ENCODE measurements around the gene LCNL1. TPM values are rescaled to one million over a fixed set of nuclear protein-coding genes. Genes with fewer than 3 reads are reported as not detected.

The LCNL1 gene
- total RNA-seq, 2 donors from 2014 or later, result 0.11 TPM; not detected in 1

GRCh38 chr9:137009938-137010732, 27.3 kb downstream of the LCNL1 start:
- Mint-ChIP-seq H3K4me3 (no peak overlapping the region), H3K9me3 (no peaks in the 10 kb centered on the region), H3K4me1 (no peaks in the 10 kb centered on the region), H3K36me3 (ENCODE audit: low read depth) (peaks cover 8% of the 10 kb centered on the region), H3K27me3 (no peaks in the 10 kb centered on the region), H3K27ac (no peak overlapping the region)
- ATAC-seq (replicated peaks), result no peak

DNA sequence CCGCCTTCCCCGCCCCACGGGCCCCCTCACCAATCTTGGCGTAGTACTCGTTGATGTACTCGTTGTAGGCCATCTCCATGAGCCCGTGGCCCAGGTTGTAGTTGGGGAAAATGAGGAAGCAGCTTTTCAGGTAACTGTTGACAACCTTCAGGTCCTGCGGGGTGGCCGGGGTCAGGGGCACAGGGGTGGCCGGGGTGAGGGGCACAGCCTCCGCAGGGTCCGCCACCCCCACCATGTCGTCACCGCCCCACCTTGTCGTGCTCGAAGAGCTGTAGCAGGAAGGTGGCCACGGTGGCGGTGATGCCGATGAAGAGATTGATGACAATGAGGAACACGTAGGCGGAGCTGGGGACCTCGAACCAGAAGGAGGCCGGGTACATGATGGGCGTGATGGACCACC, 28.4 kb downstream of the LCNL1 start:
- Mint-ChIP-seq H3K9me3 (no peaks in the 10 kb centered on the region), H3K27me3 (no peaks in the 10 kb centered on the region), H3K4me3 (no peak overlapping the region), H3K27ac (no peak overlapping the region), H3K4me1 (no peaks in the 10 kb centered on the region), H3K36me3 (ENCODE audit: low read depth) (peaks cover 8% of the 10 kb centered on the region)
- ATAC-seq (replicated peaks), result no peak

GRCh38 chr9:137011907-137012675, 29.3 kb downstream of the LCNL1 start:
- no peaks in the 10 kb centered on the region for H3K9me3 Mint-ChIP-seq
- H3K4me3 Mint-ChIP-seq, result no peak overlapping the region
- no peaks in the 10 kb centered on the region for H3K4me1 Mint-ChIP-seq
- H3K27ac Mint-ChIP-seq, result no peak overlapping the region
- H3K27me3 Mint-ChIP-seq, result no peaks in the 10 kb centered on the region
- peaks cover 13% of the 10 kb centered on the region for H3K36me3 Mint-ChIP-seq (ENCODE audit: low read depth)
- no peak for ATAC-seq (replicated peaks)

GRCh38 chr9:137012694-137013570, 30.1 kb downstream of the LCNL1 start:
- H3K36me3 Mint-ChIP-seq (ENCODE audit: low read depth), result peaks cover 13% of the 10 kb centered on the region
- H3K9me3 Mint-ChIP-seq, result no peaks in the 10 kb centered on the region
- H3K4me1 Mint-ChIP-seq, result no peaks in the 10 kb centered on the region
- no peaks in the 10 kb centered on the region for H3K27me3 Mint-ChIP-seq
- ATAC-seq (replicated peaks), result no peak
- no peak overlapping the region for H3K27ac Mint-ChIP-seq
- no peak overlapping the region for H3K4me3 Mint-ChIP-seq

DNA sequence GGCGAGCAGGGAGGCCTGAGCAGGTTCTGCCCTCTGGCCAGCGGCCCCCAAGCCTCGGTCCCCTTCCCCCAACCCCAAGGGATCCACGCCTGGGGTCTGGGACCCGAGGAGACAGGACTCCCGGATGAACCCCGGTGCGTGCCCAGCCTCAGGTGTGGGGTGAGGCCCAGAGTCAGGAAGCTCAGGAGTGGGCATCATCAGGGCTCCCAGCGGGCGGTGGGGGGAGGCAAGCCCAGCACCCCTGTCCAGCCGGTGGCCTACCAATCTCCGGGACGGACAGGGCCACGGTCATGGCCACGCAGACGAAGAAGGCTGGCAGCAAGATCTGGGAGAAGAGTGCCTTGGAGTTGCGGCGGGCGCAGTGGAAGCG, 30.8 kb downstream of the LCNL1 start:
- no peak for ATAC-seq (replicated peaks)
- no peaks in the 10 kb centered on the region for H3K9me3 Mint-ChIP-seq
- H3K4me1 Mint-ChIP-seq, result no peaks in the 10 kb centered on the region
- H3K36me3 Mint-ChIP-seq (ENCODE audit: low read depth), result peaks cover 13% of the 10 kb centered on the region
- H3K27ac Mint-ChIP-seq, result no peak overlapping the region
- no peaks in the 10 kb centered on the region for H3K27me3 Mint-ChIP-seq
- no peak overlapping the region for H3K4me3 Mint-ChIP-seq

DNA sequence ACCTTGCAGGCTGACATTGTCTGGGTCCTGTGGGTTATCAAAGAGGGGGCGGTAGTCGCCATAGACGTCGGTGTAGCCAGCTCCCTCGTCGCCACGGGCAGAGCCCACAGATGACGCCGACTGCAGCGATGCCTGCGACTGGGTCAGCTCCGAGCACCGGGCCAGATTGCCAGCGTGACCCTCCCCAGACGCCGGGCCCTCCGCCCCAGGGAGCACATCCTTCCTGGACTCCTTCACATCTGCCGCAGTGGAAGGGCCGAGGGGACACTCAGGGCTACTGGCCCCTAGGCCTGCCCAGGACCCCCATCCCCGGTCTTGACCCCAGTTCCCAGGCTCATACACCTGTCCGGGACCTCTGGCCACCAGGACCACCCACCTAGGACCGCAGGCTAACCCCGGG, 31.4 kb downstream of the LCNL1 start:
- Mint-ChIP-seq H3K36me3 (ENCODE audit: low read depth) (peaks cover 13% of the 10 kb centered on the region), H3K27ac (no peak overlapping the region), H3K4me3 (no peak overlapping the region), H3K27me3 (no peaks in the 10 kb centered on the region), H3K4me1 (no peaks in the 10 kb centered on the region), H3K9me3 (no peaks in the 10 kb centered on the region)
- no peak for ATAC-seq (replicated peaks)

- Mint-ChIP-seq H3K4me3 (no peak overlapping the region), H3K4me1 (no peaks in the 10 kb centered on the region), H3K27ac (no peak overlapping the region), H3K36me3 (ENCODE audit: low read depth) (peaks cover 13% of the 10 kb centered on the region), H3K27me3 (no peaks in the 10 kb centered on the region), H3K9me3 (no peaks in the 10 kb centered on the region)
- no peak for ATAC-seq (replicated peaks)
Measured at GRCh38 chr9:137014776-137015539, 32.2 kb downstream of the LCNL1 start.

DNA sequence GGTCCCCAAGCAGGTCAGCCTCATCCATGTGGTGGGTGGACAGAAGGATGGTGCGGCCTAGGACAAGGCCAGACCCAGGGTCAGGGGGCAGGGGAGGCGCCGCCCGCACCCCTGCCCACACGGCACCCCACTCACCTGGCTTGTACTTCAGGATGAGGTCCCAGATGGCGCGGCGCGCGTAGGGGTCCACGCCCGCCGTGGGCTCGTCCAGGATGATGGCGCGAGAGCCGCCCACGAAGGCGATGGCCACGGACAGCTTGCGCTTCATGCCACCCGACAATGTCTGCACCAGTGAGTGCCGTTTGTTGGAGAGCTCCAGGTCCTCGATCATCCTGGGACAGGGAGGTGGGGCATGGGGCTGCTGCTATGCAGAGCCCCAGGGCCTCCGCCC, 32.7 kb downstream of the LCNL1 start:
- Mint-ChIP-seq H3K4me1 (no peaks in the 10 kb centered on the region), H3K36me3 (ENCODE audit: low read depth) (peaks cover 13% of the 10 kb centered on the region), H3K27ac (no peak overlapping the region), H3K9me3 (no peaks in the 10 kb centered on the region), H3K27me3 (no peaks in the 10 kb centered on the region), H3K4me3 (no peak overlapping the region)
- no peak for ATAC-seq (replicated peaks)

- Mint-ChIP-seq H3K36me3 (ENCODE audit: low read depth) (peaks cover 13% of the 10 kb centered on the region), H3K4me1 (no peaks in the 10 kb centered on the region), H3K4me3 (no peak overlapping the region), H3K27ac (no peak overlapping the region), H3K9me3 (no peaks in the 10 kb centered on the region), H3K27me3 (no peaks in the 10 kb centered on the region)
- no peak for ATAC-seq (replicated peaks)
Measured at GRCh38 chr9:137015976-137016375, 33.2 kb downstream of the LCNL1 start.

DNA sequence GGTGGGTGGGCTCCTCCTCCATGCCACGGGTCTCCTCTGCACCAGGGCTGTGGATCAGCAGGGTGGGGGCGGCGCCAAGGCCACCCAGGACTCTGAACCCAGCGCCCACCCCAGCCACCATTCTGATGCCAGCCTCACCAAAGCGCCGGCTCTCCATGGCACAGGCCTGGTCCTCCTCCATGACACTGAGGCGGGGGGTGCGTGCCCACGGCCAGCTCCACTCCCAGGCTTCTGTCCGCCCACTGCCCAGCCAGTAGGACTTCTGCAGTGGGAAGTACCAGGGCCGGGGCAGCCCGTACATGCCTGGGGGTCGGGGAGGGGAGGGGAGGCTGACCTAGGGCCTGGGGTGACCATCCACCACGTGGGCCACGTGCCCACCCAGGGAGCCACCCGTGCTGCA, 33.6 kb downstream of the LCNL1 start:
- ATAC-seq (replicated peaks), result no peak
- H3K4me1 Mint-ChIP-seq, result no peaks in the 10 kb centered on the region
- H3K36me3 Mint-ChIP-seq (ENCODE audit: low read depth), result peaks cover 9% of the 10 kb centered on the region
- H3K27me3 Mint-ChIP-seq, result no peaks in the 10 kb centered on the region
- no peaks in the 10 kb centered on the region for H3K9me3 Mint-ChIP-seq
- H3K27ac Mint-ChIP-seq, result no peak overlapping the region
- no peak overlapping the region for H3K4me3 Mint-ChIP-seq

GRCh38 chr9:137017071-137017470, 34.3 kb downstream of the LCNL1 start:
- Mint-ChIP-seq H3K27ac (no peak overlapping the region), H3K9me3 (no peaks in the 10 kb centered on the region), H3K27me3 (no peaks in the 10 kb centered on the region), H3K4me1 (no peaks in the 10 kb centered on the region), H3K4me3 (no peak overlapping the region), H3K36me3 (ENCODE audit: low read depth) (peaks cover 6% of the 10 kb centered on the region)
- no peak for ATAC-seq (replicated peaks)

GRCh38 chr9:137017791-137018497, 35.2 kb downstream of the LCNL1 start:
- Mint-ChIP-seq H3K4me3 (no peak overlapping the region), H3K36me3 (ENCODE audit: low read depth) (peaks cover 6% of the 10 kb centered on the region), H3K27me3 (no peaks in the 10 kb centered on the region), H3K9me3 (no peaks in the 10 kb centered on the region), H3K27ac (no peak overlapping the region), H3K4me1 (no peaks in the 10 kb centered on the region)
- ATAC-seq (replicated peaks), result no peak

DNA sequence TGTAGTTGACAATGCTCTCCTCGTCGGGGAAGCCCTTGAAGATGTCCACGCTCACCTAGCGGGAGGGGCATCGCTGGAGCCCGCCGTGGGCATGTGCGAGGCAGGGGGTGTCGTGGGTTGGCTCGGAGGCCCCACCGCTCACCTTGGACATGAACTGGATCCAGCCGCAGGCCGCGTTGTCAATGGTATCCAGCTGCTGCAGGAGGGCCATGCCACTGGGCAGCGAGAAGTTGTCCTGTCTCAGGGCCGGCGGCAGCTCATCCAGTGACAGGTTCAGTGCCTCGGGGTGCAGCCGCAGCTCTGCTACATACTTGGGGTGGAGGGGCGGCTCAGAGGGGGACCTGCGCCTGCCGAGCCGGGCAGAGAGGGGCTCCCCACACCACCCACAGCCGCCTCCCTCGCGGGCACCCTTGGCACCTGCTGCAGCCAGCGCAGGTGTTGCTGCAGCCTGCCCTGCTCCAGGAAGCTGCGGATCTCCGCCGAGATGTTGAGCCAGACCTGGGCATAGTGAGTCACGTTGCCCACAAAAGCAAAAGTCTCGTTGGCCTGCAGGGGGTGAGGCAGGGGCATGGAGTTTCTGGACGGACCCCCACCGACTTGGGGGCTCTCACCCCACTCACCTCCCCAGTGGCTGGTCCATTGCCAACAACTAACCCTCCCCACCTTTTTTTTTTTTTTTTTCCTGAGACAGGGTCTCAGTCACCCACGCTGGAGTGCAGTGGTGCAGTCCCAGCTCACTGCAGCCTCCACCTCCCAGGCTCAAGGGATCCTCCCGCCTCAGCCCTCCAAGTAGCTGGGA, 36.2 kb downstream of the LCNL1 start:
- Mint-ChIP-seq H3K4me1 (no peaks in the 10 kb centered on the region), H3K9me3 (no peaks in the 10 kb centered on the region), H3K27me3 (no peaks in the 10 kb centered on the region), H3K36me3 (ENCODE audit: low read depth) (peaks cover 6% of the 10 kb centered on the region), H3K27ac (no peak overlapping the region), H3K4me3 (no peak overlapping the region)
- ATAC-seq (replicated peaks), result no peak

All from activated T-helper 17 cell treated with anti-CD3 and anti-CD28 coated beads, Interleukin-2, amount 50 U/mL, for 72 hours (primary cell).